Measurements from ENCODE around the gene LARP1B. TPM values are rescaled to one million over a fixed set of nuclear protein-coding genes. Genes with fewer than 3 reads are reported as not detected.

Gene LARP1B
- total and polyA plus RNA-seq, 9 donors: 16.7 to 35.5 (median 18.6) TPM

DNA sequence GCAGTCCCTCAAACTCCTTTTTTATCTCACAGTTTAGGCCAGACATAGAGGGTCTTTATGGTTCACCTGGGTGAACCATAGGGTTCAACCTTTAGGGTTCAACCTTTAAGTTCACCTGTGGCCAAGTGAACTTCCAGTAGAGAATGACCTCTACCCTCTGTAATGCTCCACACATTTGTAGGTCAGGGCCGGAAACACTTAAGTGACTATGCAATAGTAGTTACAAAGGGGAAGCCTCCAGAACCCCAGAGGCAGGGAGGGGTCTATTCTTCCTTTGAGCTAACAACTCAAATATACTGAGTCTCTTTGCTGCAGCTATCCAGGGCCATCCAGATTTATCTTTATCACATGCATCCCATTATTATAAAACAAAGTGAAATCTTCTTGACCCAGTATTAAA lies 100.0 kb downstream of the LARP1B start:
- no CpG with 5 or more reads among the region's 1 CpG for WGBS (ENCODE audit: insufficient coverage)
- Histone ChIP-seq H3K27me3 (ENCODE audit: control insufficient read depth, insufficient read depth, low read length) (no peaks in the 10 kb centered on the region), H3K9me3 (replicated peaks; ENCODE audit: control insufficient read depth, low read depth, low read length) (peaks cover 2% of the 10 kb centered on the region), H3K27ac (ENCODE audit: low read length) (no peak overlapping the region), H3K4me3 (ENCODE audit: low read length) (no peak overlapping the region), H3K4me1 (ENCODE audit: control insufficient read depth, insufficient read depth, low read length) (no peaks in the 10 kb centered on the region), H3K36me3 (ENCODE audit: control insufficient read depth, insufficient read depth, low read length) (peaks cover 3% of the 10 kb centered on the region)
- DNase-seq: no peak

GRCh38 chr4:128162434-128162833 lies 101.3 kb downstream of the LARP1B start:
- Histone ChIP-seq H3K4me1 (ENCODE audit: control insufficient read depth, insufficient read depth, low read length) (no peaks in the 10 kb centered on the region), H3K36me3 (ENCODE audit: control insufficient read depth, insufficient read depth, low read length) (no peaks in the 10 kb centered on the region), H3K27me3 (ENCODE audit: control insufficient read depth, insufficient read depth, low read length) (no peaks in the 10 kb centered on the region), H3K27ac (ENCODE audit: low read length) (no peak overlapping the region), H3K4me3 (ENCODE audit: low read length) (no peak overlapping the region), H3K9me3 (replicated peaks; ENCODE audit: control insufficient read depth, low read depth, low read length) (no peaks in the 10 kb centered on the region)
- WGBS (ENCODE audit: insufficient coverage): no CpG with 5 or more reads among the region's 1 CpG
- no peak for DNase-seq

GRCh38 chr4:128163177-128164117 lies 102.3 kb downstream of the LARP1B start:
- no peak overlapping the region for H3K27ac ChIP-seq (ENCODE audit: low read length)
- WGBS (ENCODE audit: insufficient coverage): no CpG with 5 or more reads among the region's 4 CpGs
- H3K4me3 ChIP-seq (ENCODE audit: low read length): no peak overlapping the region
- H3K4me1 ChIP-seq (ENCODE audit: control insufficient read depth, insufficient read depth, low read length): no peaks in the 10 kb centered on the region
- no peak for DNase-seq
- H3K36me3 ChIP-seq (ENCODE audit: control insufficient read depth, insufficient read depth, low read length): no peaks in the 10 kb centered on the region
- H3K9me3 ChIP-seq (replicated peaks; ENCODE audit: control insufficient read depth, low read depth, low read length): no peaks in the 10 kb centered on the region
- no peaks in the 10 kb centered on the region for H3K27me3 ChIP-seq (ENCODE audit: control insufficient read depth, insufficient read depth, low read length)

DNA sequence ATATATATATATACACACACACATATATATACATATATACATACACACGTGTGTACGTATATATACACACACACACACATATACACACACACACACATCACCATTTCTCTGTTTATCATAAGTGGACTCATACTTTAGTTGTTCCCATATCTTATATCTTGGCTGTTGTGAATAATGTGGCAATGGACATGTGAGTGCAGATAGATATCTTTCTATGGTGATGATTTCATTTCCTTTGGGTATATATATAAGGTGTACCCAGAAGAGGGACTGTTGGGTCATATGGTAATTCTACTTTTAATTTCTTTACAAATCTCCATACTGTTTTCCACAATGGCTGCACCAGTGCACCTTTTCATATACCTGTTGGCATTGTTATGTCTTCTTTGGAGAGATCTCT lies 105.9 kb downstream of the LARP1B start:
- Histone ChIP-seq H3K4me1 (ENCODE audit: control insufficient read depth, insufficient read depth, low read length) (no peaks in the 10 kb centered on the region), H3K9me3 (replicated peaks; ENCODE audit: control insufficient read depth, low read depth, low read length) (no peaks in the 10 kb centered on the region), H3K36me3 (ENCODE audit: control insufficient read depth, insufficient read depth, low read length) (no peaks in the 10 kb centered on the region), H3K27me3 (ENCODE audit: control insufficient read depth, insufficient read depth, low read length) (no peaks in the 10 kb centered on the region), H3K4me3 (ENCODE audit: low read length) (no peak overlapping the region), H3K27ac (ENCODE audit: low read length) (no peak overlapping the region)
- WGBS (ENCODE audit: insufficient coverage): no CpG with 5 or more reads among the region's 2 CpGs
- DNase-seq: no peak

- H3K4me1 ChIP-seq (ENCODE audit: control insufficient read depth, insufficient read depth, low read length): no peaks in the 10 kb centered on the region
- H3K36me3 ChIP-seq (ENCODE audit: control insufficient read depth, insufficient read depth, low read length): no peaks in the 10 kb centered on the region
- H3K9me3 ChIP-seq (replicated peaks; ENCODE audit: control insufficient read depth, low read depth, low read length): no peaks in the 10 kb centered on the region
- no peaks in the 10 kb centered on the region for H3K27me3 ChIP-seq (ENCODE audit: control insufficient read depth, insufficient read depth, low read length)
- no peak overlapping the region for H3K27ac ChIP-seq (ENCODE audit: low read length)
- no peak for DNase-seq
- H3K4me3 ChIP-seq (ENCODE audit: low read length): no peak overlapping the region
- WGBS (ENCODE audit: insufficient coverage): no CpG with 5 or more reads among the region's 2 CpGs
These were observed 107.6 kb downstream of the LARP1B start for GRCh38 chr4:128168701-128169100.

DNA sequence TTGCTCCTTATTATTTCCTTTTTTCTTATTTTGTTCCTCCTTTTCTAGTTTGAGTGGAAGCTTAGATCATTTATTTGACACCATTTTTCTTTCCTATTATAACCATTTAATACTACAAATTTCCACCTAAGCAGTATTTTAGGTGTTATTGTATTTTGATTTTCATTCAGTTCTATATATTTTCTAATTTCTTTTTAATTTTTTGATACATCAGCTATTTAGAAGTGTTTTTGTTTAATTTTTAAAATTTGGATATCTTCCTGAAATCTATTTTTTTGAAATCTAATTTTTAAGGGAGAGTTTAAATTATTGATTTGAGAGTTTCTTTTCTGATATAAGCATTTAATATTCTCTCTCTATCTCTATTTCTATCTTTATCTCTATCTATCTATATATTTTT lies 108.1 kb downstream of the LARP1B start:
- Histone ChIP-seq H3K27ac (ENCODE audit: low read length) (no peak overlapping the region), H3K4me3 (ENCODE audit: low read length) (no peak overlapping the region), H3K4me1 (ENCODE audit: control insufficient read depth, insufficient read depth, low read length) (no peaks in the 10 kb centered on the region), H3K27me3 (ENCODE audit: control insufficient read depth, insufficient read depth, low read length) (no peaks in the 10 kb centered on the region), H3K36me3 (ENCODE audit: control insufficient read depth, insufficient read depth, low read length) (no peaks in the 10 kb centered on the region), H3K9me3 (replicated peaks; ENCODE audit: control insufficient read depth, low read depth, low read length) (no peaks in the 10 kb centered on the region)
- DNase-seq: no peak

DNA sequence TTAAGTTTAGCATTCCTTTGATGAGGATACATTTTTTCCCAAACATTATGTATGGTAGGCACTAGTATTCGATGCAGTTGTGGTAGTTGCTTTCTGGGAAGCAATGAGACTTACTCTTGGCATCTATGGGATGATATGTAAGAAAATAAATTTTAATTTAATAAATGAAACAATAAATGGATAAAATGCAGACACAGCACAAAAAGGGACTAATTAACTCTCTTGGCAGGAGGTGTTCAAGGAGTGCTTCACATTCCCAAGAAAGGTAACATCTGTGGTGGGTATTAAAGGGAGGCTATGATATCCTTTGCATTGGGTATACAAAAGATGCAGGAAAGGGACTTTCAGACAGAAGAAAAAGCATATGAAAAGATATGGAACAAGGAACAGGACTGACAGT lies 115.5 kb downstream of the LARP1B start:
- no peak for DNase-seq
- WGBS (ENCODE audit: insufficient coverage): no CpG with 5 or more reads among the region's 1 CpG
- Histone ChIP-seq H3K36me3 (ENCODE audit: control insufficient read depth, insufficient read depth, low read length) (no peaks in the 10 kb centered on the region), H3K4me3 (ENCODE audit: low read length) (no peak overlapping the region), H3K27ac (ENCODE audit: low read length) (no peak overlapping the region), H3K4me1 (ENCODE audit: control insufficient read depth, insufficient read depth, low read length) (no peaks in the 10 kb centered on the region), H3K9me3 (replicated peaks; ENCODE audit: control insufficient read depth, low read depth, low read length) (no peaks in the 10 kb centered on the region), H3K27me3 (ENCODE audit: control insufficient read depth, insufficient read depth, low read length) (no peaks in the 10 kb centered on the region)

DNA sequence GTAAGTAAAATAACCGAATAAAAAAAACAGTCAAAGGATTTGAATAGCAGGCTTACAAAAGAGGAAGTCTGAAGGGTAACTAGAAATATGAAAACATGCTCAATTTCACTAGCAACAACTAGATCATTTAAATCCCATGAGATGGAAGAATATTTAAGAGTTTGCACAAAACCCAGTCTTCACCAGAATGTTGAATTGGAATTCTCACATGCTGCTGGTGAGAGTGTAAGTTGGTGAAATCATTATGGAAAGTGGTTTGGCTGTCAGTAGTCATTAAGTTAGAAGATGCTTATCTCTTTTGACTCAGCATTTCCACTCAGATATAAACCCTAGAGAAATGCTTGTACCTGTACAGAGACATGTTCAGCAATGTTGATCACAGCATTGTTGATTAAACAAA lies 116.4 kb downstream of the LARP1B start:
- Histone ChIP-seq H3K36me3 (ENCODE audit: control insufficient read depth, insufficient read depth, low read length) (no peaks in the 10 kb centered on the region), H3K27ac (ENCODE audit: low read length) (no peak overlapping the region), H3K4me3 (ENCODE audit: low read length) (no peak overlapping the region), H3K27me3 (ENCODE audit: control insufficient read depth, insufficient read depth, low read length) (no peaks in the 10 kb centered on the region), H3K9me3 (replicated peaks; ENCODE audit: control insufficient read depth, low read depth, low read length) (no peaks in the 10 kb centered on the region), H3K4me1 (ENCODE audit: control insufficient read depth, insufficient read depth, low read length) (no peaks in the 10 kb centered on the region)
- WGBS (ENCODE audit: insufficient coverage): no CpG with 5 or more reads among the region's 1 CpG
- no peak for DNase-seq

- WGBS (ENCODE audit: insufficient coverage): 100% methylated on average over 2 of the region's 2 CpGs
- no peaks in the 10 kb centered on the region for H3K4me1 ChIP-seq (ENCODE audit: control insufficient read depth, insufficient read depth, low read length)
- H3K27ac ChIP-seq (ENCODE audit: low read length): no peak overlapping the region
- H3K9me3 ChIP-seq (replicated peaks; ENCODE audit: control insufficient read depth, low read depth, low read length): peaks cover 2% of the 10 kb centered on the region
- DNase-seq: no peak
- H3K4me3 ChIP-seq (ENCODE audit: low read length): no peak overlapping the region
- no peaks in the 10 kb centered on the region for H3K27me3 ChIP-seq (ENCODE audit: control insufficient read depth, insufficient read depth, low read length)
- H3K36me3 ChIP-seq (ENCODE audit: control insufficient read depth, insufficient read depth, low read length): no peaks in the 10 kb centered on the region
These were observed 125.5 kb downstream of the LARP1B start for GRCh38 chr4:128186623-128187022.

DNA sequence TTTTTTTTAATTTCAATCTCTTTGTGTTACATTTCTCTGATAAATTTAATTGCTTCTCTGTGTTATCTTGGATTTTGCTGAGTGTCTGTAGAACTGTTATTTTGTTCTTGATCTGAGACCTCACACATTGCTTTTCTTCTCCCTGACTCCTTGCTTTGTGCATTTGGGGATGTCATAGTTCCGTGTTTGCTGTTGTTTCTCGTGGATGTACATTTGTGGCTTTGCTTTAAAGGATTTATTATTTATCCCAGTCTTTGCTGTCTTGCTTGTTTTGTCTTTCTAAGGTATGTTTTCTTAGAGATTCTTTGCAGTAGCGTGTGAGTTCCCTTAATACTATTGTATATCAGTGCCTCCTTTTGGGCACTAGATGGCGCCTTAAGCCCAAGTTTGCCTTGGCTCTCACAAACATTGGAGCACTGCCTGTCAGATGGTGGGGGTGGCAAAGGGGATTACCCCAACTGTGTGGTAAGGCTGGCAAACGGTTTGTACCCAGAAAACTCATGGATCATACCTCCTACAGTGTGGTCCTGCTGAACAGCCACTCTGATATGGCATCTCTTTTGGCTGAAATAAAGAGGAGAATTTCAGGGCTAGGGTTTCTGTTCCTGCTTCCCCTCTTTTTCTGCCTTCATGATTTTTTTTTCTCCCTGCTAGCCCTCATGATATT lies 130.1 kb downstream of the LARP1B start:
- Histone ChIP-seq H3K4me1 (ENCODE audit: control insufficient read depth, insufficient read depth, low read length) (no peaks in the 10 kb centered on the region), H3K36me3 (ENCODE audit: control insufficient read depth, insufficient read depth, low read length) (no peaks in the 10 kb centered on the region), H3K27ac (ENCODE audit: low read length) (no peak overlapping the region), H3K27me3 (ENCODE audit: control insufficient read depth, insufficient read depth, low read length) (no peaks in the 10 kb centered on the region), H3K4me3 (ENCODE audit: low read length) (no peak overlapping the region), H3K9me3 (replicated peaks; ENCODE audit: control insufficient read depth, low read depth, low read length) (no peaks in the 10 kb centered on the region)
- 0% methylated on average over 1 of the region's 5 CpGs for WGBS (ENCODE audit: insufficient coverage)
- peak; percentile 72 for DNase-seq
